Ishikawa (cell line): ENCODE data around the gene AUTS2.

ENCODE experiments used
- CEBPB ChIP-seq: IDR thresholded peaks from 2 replicates; pipeline ENCODE4 v1.6.1; 2012
- CREB1 ChIP-seq: IDR thresholded peaks from 2 replicates; pipeline ENCODE4 v1.6.1; 2012; ENCODE audit warnings: low read depth
- EGR1 ChIP-seq: IDR thresholded peaks from 2 replicates; pipeline ENCODE4 v1.6.1; 2012
- EP300 ChIP-seq: IDR thresholded peaks from 2 replicates; pipeline ENCODE4 v1.6.1; 2012; ENCODE audit warnings: borderline replicate concordance
- FOXM1 ChIP-seq: IDR thresholded peaks from 2 replicates; pipeline ENCODE4 v1.6.1; 2012; ENCODE audit warnings: low read depth, borderline replicate concordance
- NFIC ChIP-seq: IDR thresholded peaks from 2 replicates; pipeline ENCODE4 v1.6.1; 2012
- RAD21 ChIP-seq: IDR thresholded peaks from 2 replicates; pipeline ENCODE4 v1.6.1; 2012; ENCODE audit warnings: low read depth
- TAF1 ChIP-seq: IDR thresholded peaks from 2 replicates; pipeline ENCODE4 v1.6.1; 2012; ENCODE audit warnings: low read depth, mild to moderate bottlenecking
- TCF12 ChIP-seq: IDR thresholded peaks from 2 replicates; pipeline ENCODE4 v1.6.1; 2012; ENCODE audit warnings: low read depth
- TEAD4 ChIP-seq: IDR thresholded peaks from 2 replicates; pipeline ENCODE4 v1.6.1; 2012
- YY1 ChIP-seq: IDR thresholded peaks from 2 replicates; pipeline ENCODE4 v1.6.1; 2012; ENCODE audit warnings: low read depth
- ZBTB7A ChIP-seq: IDR thresholded peaks from 2 replicates; pipeline ENCODE4 v1.6.1; 2012; ENCODE audit warnings: low read depth
- TF ChIP-seq, protein P1 (sequence below): IDR thresholded peaks from 2 replicates; pipeline ENCODE4 v1.6.1; 2012; ENCODE audit warnings: low read depth, mild to moderate bottlenecking
- TF ChIP-seq, protein P2 (sequence below): IDR thresholded peaks from 2 replicates; pipeline ENCODE4 v1.6.1; 2012
- TF ChIP-seq, protein P3 (sequence below): IDR thresholded peaks from 2 replicates; pipeline ENCODE4 v1.6.1; 2012

The AUTS2 gene

DNA sequence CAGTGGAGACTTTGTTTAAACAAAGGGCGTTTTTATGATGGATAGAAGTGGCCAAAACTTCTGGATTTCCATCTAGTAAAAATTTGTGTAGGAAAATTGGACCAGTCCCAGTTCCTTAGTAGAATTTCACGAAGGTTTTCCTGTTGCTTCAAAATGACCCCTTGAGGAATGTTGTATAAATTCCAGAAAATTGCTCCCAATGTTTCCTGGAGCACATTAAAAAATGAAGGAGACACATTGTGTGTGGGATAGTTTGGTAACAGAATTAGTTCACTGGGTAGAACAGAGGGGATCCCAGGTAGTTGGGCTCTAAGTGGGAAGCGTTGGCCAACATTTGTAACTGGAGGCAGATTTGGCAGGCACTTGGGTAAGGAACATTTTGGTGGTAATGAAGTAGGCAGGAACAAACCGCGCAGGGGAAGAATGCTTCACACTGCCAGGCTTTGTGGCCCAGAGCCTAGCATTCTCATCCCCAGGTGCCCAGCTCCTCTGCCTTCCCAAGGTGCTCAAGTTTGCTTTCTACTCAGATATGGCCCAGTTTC is 758.6 kb downstream of the AUTS2 start:
- no peak for TF ChIP-seq EGR1
- TF ChIP-seq TEAD4: no peak
- TF ChIP-seq, protein P1, sequence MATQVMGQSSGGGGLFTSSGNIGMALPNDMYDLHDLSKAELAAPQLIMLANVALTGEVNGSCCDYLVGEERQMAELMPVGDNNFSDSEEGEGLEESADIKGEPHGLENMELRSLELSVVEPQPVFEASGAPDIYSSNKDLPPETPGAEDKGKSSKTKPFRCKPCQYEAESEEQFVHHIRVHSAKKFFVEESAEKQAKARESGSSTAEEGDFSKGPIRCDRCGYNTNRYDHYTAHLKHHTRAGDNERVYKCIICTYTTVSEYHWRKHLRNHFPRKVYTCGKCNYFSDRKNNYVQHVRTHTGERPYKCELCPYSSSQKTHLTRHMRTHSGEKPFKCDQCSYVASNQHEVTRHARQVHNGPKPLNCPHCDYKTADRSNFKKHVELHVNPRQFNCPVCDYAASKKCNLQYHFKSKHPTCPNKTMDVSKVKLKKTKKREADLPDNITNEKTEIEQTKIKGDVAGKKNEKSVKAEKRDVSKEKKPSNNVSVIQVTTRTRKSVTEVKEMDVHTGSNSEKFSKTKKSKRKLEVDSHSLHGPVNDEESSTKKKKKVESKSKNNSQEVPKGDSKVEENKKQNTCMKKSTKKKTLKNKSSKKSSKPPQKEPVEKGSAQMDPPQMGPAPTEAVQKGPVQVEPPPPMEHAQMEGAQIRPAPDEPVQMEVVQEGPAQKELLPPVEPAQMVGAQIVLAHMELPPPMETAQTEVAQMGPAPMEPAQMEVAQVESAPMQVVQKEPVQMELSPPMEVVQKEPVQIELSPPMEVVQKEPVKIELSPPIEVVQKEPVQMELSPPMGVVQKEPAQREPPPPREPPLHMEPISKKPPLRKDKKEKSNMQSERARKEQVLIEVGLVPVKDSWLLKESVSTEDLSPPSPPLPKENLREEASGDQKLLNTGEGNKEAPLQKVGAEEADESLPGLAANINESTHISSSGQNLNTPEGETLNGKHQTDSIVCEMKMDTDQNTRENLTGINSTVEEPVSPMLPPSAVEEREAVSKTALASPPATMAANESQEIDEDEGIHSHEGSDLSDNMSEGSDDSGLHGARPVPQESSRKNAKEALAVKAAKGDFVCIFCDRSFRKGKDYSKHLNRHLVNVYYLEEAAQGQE: no peak
- TF ChIP-seq, protein P2, sequence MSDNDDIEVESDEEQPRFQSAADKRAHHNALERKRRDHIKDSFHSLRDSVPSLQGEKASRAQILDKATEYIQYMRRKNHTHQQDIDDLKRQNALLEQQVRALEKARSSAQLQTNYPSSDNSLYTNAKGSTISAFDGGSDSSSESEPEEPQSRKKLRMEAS: no peak
- no peak for TF ChIP-seq ZBTB7A

DNA sequence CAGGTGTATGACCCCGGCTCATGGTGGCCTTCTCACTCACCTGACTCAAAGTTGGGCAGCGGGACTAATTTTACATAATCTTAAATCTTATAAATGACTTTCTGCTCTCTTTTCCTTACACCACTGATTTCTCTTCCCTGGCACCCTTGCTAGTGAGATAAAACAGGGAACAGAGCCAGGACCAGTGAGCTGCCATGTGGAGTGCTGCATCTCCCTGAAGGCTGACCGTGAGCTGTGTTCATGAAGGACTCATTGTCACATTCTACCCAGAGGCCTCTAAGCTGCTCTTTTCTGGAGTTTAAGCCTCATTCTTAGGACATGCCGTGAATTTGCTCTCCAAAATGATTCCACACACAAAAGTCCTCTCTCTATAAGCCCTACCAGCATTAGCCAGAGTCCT is 762.3 kb downstream of the AUTS2 start:
- no peak for TF ChIP-seq CREB1
- TF ChIP-seq EP300: no peak
- TF ChIP-seq TCF12: no peak
- TF ChIP-seq RAD21: no peak
- no peak for TF ChIP-seq NFIC
- no peak for TF ChIP-seq EGR1

DNA sequence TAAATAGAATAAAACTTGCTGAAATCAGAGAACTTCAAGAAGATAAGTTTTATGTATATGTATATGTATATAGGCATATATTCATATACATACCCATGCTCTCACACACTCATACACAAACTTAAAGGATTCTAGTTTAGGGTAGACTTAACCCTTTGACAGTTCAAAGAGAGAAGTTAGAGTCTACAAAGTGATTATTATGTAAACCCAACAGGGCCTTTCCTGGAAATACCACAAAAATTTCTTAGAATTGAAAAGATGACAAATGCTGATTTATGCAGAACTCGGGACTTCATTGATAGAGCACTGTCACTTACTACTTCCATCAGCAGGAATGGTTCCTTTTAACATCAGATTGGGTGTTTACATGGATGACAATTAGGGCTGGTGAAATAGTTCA is 763.5 kb downstream of the AUTS2 start:
- no peak for TF ChIP-seq CEBPB
- no peak for TF ChIP-seq TAF1
- TF ChIP-seq, protein P2: no peak
- TF ChIP-seq TEAD4: no peak
- no peak for TF ChIP-seq TCF12
- TF ChIP-seq, protein P3, sequence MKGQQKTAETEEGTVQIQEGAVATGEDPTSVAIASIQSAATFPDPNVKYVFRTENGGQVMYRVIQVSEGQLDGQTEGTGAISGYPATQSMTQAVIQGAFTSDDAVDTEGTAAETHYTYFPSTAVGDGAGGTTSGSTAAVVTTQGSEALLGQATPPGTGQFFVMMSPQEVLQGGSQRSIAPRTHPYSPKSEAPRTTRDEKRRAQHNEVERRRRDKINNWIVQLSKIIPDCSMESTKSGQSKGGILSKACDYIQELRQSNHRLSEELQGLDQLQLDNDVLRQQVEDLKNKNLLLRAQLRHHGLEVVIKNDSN: no peak

DNA sequence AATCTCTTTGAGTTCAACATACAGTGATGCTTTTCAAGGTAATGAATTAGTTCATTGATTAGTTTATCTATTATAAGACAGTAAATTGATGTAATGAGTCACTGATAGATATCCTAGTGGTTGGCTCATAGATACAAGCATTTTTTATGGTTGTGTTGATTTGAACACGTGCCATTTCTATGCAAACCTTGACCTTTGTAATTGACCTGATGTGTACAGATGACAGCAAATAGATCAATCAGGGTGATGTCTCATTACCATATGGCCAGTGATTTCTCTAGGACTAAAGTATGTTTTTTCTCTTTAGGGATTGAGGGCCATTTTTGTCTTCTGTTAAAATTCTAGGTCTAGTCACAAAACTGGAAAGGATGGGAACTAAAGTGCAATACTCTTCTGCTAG is 773.4 kb downstream of the AUTS2 start:
- TF ChIP-seq, protein P1: no peak
- TF ChIP-seq TEAD4 (no peak), CREB1 (no peak), NFIC (no peak), RAD21 (no peak), EGR1 (no peak), ZBTB7A (no peak), EP300 (no peak), CEBPB (no peak), FOXM1 (no peak), TCF12 (no peak), TAF1 (no peak), YY1 (no peak)
- TF ChIP-seq, protein P3: no peak
- TF ChIP-seq, protein P2: no peak

DNA sequence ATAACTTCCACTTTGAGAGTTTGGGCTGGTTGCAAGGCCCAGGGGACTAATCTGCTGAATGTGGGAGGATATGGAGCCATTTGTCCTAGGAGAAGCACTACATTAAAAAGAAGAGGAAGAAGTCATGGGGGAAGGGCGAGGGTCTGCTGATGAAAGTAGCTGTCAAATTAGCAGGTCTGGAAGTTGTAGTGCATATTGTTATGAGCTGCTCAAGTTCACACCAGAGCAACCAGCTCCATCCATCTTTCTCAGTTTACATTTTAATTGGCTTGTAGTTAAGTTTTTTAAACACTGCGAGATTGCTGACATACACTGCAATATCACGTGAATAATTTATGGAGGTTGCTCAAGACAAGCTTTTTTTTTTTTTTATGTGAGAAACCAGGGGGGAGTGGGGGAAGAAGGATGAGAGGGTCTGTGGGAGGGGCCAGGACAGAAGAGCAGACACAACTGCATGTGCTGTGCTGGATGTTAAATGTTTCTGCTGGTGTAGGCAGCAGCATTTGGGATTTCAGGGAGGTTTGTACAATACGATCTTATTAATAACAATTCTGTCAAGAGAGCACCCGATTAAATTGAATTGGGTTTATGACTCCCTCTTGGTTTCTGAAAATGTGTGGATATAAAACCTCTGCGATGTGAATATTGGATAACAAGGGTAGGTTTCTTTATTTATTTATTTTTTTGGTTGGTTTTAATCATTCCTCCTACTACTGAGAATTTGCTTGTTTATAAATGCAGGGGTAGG is 774.7 kb downstream of the AUTS2 start:
- TF ChIP-seq NFIC (no peak), CEBPB (no peak), YY1 (no peak), FOXM1 (no peak)
- TF ChIP-seq, protein P1: no peak
